CD4-positive, alpha-beta T cell treated with Interleukin-17A for 1 hour (primary cell): ENCODE measurements around the gene GKN2.
"Not testable (repeated sequence)": the region's sequence is repeated elsewhere in the genome, so short reads cannot be mapped to it uniquely, and the experiment has no call there.

ENCODE experiments used
- DNase-seq: peaks from one replicate; pipeline ENCODE4 v3.0.0-alpha.2; 2020

The GKN2 gene

DNA sequence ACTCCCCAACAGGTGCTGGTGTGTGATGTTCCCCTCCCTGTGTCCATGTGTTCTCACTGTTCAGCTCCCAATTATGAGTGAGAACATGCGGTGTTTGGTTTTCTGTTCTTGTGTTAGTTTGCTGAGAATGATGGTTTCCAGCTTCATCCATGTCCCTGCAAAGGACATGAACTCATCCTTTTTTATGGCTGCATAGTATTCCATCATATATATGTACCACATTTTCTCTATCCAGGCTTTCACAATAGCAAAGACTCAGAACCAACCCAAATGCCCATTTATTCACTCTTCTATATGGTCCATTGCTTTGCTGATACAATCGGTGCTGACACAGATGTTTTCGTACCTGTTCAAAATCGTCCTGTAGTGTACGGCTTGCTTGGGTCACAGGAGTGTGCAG, 2.7 kb upstream of the GKN2 start:
- DNase-seq, result not testable (repeated sequence)

DNA sequence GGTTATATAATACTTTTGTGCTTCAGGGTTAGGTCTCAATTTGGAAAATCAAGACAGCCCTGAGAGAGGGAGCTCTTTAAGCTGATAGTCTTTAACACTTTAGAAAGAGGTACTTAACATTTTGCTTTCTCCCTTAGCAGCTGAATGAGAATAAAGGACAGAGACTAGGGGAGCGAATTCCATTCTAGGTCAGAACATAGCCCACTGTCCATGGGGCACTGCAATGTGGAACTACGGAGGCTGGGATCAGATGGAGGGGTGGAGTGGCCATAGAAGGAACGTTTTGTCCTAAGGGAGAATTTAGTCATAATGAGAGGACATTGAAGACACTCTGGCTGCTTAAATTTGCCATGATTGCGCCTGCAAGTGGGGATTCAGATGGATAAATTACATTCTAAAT, 794 bp downstream of the GKN2 start:
- no peak for DNase-seq

DNA sequence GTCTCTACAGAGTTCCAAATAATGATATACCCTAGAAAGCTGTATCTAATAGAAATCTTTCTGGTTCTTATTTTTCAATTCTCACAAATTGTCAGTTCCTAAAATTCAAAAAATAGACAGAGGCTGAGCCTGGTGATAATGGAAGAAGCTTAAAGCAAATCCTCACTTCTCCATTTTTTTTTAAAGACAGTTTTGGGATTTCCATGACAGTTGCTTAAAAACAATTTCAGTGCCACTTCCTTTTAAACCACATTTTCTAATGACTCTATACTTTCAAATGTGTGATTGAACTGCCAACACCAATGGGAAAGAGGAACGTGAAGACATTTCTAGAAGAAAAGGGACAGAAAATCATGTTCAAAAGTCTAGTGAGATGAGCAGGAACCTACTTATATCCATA, 4.0 kb downstream of the GKN2 start:
- DNase-seq, result no peak

DNA sequence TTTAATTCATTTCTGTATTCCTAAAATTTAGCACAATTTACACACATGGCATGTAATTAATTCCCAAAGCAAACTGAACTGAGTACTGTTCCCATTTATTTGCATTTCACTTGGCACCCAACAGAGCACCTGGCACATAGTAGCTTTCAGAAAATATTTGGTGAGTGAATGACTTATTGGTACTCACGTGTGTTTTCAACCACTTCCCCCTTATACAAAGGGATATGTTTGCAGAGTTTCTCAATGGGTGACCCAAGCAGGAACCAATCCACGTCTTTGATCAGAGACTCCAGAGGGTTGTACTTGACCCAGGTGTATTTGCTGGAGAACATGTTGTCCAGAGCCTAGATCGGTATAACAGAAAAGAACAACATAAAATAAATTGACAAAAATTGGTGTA, 6.6 kb downstream of the GKN2 start:
- no peak for DNase-seq

DNA sequence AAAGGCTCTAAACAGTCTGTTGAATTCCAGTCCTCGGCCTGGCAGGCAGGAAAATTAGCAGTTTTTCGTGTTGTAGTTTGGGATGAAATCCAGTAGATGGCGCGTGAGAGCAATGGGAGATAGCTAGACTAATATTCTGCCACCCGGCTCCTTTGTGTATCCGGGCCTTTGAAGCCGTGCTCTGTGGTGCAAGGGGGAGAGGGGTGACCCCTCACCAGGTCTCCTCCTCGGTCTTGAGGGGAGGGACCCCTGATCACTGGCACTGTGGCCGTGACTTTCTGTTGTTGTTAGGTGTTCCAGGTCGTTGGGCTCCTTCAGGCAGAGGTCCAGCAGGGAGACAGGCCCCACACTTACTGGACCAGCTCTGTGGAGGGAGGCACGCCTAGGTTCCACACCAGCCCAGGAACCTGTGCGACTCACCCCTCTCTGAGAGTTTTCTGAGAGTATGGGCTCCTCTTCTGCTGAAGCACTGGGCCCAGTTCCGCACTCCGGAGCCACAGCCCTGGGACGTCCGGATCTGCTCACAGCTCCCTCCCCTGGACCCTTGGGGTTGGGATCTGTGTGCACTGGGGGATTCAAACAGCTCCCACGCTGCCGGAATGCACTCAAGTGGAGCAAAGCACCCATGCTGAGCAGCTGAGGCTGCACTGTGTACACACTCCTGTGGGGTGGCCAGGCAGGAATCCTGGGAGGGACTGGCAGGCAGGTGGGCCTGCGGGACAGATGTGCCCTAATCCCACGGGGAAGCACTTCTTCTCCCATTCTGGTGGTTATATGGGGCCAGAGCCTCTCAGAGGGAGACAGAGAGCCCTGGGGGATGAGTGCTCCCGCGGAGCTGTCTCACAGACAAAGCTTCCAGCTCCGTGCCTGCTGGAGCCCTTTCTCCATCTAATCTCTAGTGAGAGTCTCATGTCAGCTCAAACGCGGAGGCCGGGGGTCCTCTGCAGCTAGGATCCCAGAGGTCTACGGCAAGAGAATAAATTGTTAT, 8.8 kb downstream of the GKN2 start:
- DNase-seq, result peak; percentile 70

DNA sequence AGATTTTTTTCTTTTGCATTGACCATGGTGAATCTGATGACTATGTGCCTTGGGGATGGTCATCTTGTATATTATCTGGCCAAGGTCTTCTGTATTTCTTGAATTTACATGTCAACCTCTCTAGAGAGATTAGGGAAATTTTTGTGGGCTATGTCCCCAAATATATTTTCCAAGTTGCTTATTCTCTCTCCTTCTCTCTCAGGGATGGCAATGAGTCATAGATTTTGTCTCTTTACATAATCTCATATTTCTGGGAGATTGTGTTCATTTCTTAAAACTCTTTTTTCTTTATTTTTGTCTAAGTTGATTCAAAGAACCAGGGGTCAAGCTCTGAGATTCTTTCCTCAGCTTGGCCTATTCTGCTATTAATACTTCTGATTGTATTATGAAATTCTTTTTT, 9.9 kb downstream of the GKN2 start:
- DNase-seq, result no peak

DNA sequence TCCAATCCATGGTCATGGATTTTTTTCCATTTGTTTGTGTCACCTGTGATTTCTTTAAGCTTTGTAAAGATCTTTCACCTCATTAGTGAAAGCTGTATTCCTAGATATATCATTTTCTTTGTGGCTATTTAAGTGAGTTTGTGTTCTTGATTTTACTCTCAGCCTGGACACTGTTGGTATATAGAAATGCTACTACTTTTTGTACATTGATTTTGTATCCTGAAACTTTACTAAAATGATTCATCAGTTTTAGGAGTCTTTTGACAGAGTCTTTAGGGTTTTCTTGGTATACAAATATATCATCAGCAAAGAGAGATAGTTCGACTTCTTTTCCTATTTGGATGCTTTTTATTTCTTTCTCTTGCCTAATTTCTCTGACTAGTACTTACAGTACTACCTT, 12.3 kb downstream of the GKN2 start:
- DNase-seq, result no peak

DNA sequence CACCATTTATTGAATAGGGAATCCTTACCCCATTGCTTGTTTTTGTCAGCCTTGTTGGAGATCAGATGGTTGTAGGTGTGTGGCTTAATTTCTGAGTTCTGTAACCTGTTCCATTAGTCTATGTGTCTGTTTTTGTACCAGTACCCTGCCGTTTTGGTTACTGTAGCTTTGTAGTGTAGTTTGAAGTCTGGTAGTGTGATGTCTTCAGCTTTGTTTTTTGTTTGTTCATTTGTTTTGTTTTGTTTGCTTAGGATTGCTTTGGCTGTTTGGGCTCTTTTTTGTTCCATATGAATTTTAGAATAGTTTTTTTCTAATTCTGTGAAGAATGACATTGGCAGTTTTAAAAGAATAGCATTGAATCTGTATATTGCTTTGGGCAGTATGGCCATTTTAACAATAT, 12.7 kb downstream of the GKN2 start:
- DNase-seq, result no peak

DNA sequence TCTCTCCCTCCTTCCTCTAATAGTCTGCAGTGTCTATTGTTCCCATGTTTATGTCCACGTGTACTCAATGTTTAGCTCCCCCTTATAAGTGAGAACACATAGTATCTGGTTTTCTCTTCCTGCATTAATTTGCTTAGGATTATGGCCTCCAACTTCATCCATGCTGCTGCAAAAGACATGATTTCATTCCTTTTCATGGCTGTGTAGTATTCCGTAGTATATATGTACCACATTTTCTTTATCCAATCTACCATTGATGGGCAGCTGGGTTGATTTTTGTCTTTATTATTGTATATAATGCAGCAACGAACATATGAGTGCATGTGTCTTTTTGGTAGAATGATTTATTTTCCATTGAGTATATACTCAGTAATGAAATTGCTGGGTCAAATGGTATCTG, 13.8 kb downstream of the GKN2 start:
- DNase-seq, result no peak

DNA sequence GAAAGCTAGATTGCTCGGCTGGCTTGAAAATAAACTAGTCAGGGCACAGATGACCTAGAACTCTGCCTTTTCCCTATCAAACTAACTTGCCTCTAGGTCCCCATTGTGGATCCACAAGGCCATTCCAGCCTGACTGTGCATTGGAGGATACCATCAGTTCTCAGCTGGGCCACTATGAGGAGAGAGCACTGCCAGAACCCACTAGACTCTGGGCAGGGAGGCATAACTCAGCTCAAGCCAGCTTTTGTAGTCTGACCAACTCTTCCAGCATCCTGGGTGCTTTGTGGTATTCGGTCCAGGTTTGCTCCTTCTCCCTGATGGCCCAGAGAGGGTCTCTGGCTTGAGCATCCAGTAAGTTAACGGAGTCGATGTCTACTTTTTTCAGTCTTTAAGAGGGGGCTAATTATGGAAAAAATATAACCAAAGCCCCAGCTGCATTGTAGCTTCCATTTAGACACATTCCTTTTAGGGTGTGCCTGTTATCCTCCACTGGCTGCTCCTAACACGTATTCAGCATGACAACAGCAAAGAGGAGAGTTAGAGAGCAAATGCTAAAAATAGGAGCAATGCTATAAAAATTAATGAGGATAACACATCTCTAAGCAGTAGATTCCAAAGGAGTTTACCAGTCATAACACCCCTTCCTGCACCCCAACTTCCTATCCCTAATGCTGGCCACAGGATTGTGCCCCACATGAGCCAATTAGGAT, 15.2 kb downstream of the GKN2 start:
- no peak for DNase-seq

DNA sequence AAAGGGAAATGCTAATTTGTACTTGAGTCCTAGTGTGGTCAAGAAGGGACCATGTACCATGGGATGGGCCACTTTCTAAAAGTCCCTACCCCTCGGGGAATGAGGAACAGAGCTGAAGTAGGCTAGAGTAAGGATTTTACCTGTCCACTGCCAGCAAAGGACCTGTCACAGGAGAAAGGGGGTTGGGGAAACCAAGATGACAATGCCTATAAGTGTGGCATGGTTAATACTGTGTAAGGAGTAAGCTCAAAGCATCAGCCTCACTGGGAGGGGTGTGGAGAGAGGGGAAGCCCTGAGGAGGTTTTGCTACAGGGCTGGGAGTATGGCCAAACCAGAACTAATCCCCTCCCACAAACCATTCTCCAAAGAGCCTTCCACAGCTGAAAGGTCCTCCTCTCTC, 15.8 kb downstream of the GKN2 start:
- DNase-seq, result no peak

DNA sequence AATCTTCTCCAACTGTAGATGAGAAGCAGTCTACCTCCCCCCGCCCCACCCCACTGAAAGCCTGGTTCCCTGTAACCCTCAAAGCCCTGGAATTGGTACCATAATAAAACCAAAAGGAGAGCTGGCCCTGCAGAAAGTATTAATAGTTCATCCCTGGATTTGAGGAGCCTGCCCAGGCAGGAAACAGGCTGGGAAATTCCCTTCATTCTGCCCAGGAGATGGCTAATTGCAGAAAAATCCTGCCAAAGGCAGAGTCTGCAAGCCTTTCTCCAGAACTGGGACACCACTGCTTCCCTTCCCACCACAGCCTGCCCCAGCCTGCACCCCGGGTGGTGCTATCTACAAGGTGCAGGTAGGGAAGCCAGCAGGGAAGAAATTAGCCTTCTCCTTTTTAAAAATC, 16.3 kb downstream of the GKN2 start:
- DNase-seq, result no peak

DNA sequence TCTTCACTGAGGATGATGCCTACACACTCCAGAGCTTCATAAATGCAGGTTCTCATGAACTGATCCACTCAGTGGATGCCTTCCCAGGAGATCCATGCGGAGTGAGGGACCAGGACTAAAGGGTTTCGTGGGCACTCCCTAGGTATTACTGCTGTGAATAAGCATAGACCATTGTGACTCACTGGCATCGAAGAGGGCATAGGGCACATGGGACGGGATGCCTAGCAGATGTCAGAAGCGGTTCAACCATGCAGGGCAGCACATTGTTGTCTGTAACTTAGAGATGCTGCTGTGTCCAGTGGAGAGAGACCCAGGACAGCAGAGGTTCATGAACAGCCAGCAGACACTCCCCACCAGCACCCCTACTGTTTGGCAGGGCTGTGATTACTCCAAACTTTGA, 17.2 kb downstream of the GKN2 start:
- no peak for DNase-seq

DNA sequence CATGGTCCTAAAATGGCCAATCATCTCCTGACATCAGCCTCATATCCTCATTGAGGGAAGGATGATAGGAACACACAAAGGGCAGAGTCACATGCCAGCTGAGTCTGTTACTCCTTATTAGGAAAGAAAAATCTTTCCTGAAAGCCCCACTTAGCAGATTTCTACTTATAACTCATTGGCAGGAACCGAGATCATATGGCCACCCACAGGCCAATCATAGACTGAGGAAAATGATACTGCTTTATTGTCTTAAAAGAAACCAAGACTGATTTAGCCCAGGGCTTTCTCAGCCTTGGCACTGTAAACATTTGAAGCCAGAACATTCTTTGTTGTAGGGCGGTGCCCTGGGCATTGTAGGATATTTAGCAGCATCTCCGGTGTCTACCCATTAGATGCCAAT, 18.7 kb downstream of the GKN2 start:
- DNase-seq, result no peak

DNA sequence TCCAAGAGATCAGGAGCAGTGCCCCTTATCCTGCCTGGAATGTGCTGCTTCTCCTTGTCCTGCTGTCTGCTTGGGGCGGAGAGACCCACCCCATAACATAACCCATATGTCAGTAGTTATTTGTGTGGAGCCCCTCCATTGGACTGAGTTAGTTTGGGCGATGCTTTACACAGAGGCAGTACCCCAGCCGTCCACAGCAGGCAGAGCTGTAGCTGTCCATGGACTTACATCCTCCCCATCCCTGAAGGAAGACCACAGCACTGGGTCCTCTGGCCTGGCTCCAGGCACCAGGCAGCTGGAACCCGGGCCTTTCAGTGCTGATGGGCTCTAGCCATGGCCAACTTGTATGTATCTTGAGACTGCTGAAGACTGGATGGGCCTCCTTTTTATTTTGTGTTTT, 20.3 kb downstream of the GKN2 start:
- DNase-seq, result no peak

DNA sequence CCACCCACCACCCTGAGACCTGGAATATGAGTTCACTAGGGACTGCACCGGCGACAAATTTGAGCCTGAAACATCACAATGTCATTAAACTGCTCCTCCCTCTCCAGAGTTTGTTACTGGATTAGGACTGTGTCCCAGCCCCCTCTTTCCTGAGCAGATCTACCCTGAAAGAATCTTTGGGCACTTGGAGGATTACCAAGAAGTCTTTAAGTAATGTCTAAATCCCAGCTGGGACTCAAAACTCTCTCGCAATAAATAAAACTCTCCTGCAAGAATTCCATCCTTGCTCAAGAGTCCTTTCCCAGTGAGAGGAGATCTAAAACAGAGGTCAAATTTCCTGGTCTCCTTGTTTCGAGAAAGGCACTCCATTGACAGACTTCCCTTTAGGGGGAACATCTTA, 20.9 kb downstream of the GKN2 start:
- DNase-seq, result no peak

DNA sequence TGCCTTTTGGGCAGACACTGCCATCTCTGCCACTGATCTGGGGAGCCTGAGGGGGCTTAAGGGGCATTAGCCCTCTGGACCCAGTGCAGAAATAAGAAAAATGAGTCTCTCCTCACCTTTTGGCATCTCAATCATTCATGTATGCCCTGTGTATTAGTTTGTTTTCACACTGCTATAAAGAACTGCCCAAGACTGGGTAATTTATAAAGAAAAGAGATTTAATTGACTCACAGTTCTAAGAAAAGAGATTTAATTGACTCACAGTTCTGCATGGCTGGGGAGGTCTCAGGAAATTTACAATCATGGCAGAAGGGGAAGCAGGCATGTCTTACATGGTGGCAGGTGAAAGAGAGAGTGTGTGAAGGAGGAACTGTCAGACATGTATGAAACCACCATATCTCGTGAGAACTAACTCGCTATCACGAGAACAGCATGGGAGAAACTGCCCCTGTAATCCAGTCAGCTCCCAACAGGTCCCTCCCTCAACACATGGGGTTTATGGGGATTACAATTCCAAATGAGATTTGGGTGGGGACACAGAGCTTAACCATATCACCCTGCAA, 21.5 kb downstream of the GKN2 start:
- no peak for DNase-seq

DNA sequence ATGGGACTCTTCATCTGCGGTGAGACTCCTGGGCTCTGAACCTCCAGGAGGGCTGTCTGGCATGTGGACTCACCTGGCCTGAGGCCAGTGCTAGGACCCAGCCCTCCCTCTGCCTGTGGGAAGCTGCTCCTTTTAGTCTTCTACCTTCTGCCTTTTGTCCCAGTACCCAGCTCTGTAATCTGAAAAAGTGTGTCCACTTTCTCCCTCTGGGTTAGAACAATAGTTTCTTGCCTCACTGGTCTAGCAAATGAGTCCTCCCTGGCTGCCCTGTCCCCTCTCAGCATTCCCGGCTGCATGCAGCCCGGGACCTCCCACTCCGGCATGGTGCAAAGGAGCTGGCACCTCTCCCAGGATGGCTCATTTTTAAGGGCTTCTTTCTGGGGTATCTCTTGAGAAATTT, 25.9 kb downstream of the GKN2 start:
- no peak for DNase-seq

DNA sequence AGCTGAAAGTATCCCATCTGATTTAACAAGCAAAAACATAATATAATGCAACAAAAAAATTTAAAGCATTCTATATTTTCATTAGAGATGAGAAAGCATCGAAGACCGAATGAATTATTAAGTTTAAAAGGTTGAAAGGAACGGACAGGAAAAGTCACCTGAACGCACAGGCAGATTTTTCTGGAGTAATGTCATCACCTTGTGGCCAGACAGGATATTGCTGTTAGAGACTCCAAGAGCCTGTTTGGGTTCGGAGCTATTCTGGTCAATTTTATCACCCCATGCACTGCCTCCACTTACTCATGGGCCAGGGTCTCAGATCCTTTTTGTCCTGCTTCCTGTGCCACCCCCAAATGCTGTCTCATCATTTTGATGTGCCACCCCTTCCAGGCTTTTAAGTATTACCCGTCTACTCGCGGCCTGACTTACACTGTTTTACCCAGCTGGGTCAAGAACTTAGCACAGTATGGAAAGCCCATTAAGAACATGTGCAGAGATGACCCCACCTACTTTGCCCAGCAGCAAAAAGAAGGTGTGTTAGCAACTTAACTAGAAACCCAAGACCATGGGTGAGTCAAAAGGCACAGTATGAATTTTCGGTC, 27.3 kb downstream of the GKN2 start:
- DNase-seq, result peak; percentile 81

DNA sequence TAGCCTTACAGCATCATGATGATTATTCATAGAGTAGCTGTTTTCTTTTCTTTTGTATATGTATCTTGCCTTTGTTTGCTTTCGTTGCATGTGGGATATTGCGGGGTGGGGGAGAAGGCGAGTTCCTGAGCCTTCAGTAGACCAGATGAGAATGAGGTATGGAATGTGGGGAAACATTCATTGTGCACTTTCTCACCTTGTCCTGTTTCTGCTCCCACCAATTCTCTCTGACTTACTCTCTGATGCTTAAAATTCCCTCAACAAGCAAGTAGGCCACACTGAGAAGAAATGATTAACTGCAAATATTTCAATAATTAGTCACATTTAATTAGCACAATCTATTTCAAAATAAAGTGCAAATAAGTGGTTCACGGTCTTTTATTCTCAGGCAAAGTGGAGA, 31.0 kb downstream of the GKN2 start:
- DNase-seq, result no peak

DNA sequence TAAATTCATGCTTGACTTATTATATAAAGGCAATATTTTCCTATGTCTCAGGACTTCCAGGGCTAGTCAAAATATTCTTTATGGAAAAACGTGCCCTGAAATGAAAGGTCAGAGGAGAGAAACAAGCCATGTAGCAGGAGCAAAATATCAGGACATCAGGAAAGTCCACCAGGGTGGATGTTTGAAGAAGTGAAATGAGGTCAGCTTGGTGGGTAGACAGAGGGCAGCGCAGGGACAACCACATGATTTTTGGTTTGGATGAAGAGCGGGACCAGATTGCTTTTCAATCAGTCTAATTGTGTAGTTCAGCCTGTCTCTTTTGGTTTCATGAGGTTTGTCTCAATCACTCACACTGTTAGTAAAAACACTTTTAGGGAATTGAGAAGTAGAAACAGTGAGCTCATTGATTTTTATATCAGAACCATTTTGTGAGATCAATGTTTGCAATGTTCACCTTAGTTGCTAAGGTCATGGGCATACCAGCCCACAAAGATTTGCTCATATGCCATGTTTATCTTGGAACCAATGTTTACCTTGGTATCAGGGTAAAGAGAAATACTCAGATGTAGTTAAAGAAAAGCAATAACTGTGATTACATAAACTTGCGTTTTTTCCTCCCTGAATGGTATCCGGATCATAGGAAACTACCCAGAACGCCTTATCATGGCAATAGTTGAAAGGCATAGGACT, 32.1 kb downstream of the GKN2 start:
- no peak for DNase-seq

DNA sequence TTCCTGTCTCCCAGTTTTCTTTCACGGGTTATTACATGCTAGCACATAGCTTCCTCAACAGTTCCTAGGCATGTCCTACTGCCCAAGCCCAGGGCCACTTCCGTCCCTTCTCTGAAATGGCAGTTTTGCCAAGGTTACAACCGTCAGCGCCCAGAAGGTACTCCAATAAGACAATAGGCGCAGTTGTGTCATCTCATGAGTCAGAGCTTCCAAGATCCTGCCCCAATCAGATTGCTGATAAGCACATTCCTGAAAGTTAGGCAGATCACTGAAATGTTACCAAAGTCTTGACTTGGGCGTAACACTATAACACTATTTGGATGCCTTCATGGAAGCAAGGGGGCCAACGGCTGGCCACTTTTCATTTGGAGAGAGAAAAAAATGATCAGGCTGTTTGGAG, 34.2 kb downstream of the GKN2 start:
- DNase-seq, result no peak
